Activated T-cell treated with anti-CD3 and anti-CD28 coated beads for 48 hours (primary cell): ENCODE results near the gene TMEM61.
"Not testable (repeated sequence)": the region's sequence is repeated elsewhere in the genome, so short reads cannot be mapped to it uniquely, and the experiment has no call there.

Source experiments
- DNase-seq: peaks from one replicate; pipeline ENCODE4 v3.0.0-alpha.2; 2020; ENCODE audit warnings: low read depth

The TMEM61 gene

GRCh38 chr1:54980528-54981241 lies at the start of gene TMEM61:
Gene TMEM61, plus strand, starts transcription at chr1:54980628. Its CDS starts 438 bp downstream, at chr1:54981066.
- no peak for DNase-seq

DNA sequence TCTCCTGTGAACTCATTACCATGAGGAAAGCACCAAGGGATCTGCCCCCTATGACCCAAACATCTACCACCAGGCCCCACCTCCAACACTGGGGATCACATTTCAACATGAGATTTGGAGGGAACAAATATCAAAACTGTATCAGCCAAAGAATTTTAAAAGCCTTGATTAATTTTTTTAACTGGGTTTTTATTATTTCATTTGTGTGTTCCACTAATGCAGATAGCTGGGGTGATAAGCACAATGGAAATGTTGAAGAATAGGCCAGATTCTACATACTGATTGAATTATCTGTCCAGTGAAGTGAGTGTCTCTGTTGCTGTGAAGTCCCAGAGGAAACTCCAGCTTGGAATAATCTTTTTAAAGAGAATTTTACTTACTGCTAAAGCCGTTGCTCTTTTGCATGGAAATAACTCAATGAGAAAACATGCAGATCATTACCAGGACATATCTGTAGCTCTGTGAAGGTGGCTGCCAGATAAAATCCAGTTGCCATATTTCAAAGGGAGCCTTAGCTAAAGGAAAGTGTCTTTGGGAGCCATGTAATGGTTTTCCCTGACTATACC lies 49.1 kb upstream of the TMEM61 start:
- DNase-seq = no peak

DNA sequence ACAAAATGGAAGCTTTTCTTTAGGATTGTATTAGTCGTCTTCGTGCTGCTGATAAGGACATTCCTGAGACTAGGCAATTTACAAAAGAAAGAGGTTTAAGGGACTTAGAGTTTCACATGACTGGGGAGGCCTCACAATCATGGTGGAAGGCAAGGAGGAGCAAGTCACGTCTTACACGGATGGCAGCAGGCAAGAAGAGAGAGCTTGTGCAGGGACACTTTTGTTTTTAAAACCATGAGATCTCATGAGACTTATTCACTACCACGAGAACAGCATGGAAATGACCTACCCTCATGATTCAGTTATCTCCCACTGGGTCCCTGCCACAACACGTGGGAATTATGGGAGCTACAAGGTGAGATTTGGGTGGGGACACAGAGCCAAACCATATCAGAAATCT lies 46.3 kb upstream of the TMEM61 start:
- not testable (repeated sequence) for DNase-seq

- no peak for DNase-seq
Observed at GRCh38 chr1:54934869-54935268, 45.6 kb upstream of the TMEM61 start.

GRCh38 chr1:54936791-54937190 lies 43.6 kb upstream of the TMEM61 start:
- DNase-seq = no peak

DNA sequence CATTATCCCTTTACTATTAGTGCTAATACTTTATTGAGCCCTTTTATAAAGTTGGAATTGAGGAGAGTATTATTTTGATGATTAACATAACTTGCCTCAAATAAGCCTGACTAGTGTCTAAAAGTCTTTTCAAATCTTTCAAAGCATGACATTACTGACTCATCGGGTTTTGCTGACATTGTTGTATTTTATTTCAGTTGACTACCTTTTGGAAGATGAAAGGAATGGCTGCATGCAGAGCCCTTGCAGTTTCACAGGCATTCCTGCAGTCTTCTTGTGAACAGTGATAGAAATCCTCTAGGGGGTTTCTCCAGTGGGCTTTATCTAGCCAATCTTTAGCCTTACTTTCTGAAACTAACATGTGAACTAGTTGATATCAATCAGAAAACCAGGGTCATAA lies 43.0 kb upstream of the TMEM61 start:
- DNase-seq = no peak

DNA sequence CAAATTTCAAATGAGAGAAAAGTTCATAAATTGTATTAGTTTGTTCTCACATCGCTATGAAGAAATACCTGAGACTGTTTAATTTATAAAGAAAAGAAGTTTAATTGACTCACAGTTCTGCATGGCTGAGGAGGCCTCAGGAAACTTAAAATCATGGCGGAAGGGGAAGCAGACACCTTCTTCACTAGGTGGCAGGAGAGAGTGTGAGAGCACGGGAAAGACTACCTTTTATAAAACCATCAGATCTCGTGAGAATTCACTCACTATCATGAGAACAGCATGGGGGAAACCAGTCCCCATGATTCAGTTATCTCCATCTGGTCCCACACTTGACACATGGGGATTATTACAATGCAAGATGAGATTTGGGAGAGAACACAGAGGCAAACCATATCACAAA lies 41.5 kb upstream of the TMEM61 start:
- DNase-seq = not testable (repeated sequence)

- DNase-seq = no peak
Observed at GRCh38 chr1:54940042-54940441, 40.4 kb upstream of the TMEM61 start.

GRCh38 chr1:54942976-54943375 lies 37.5 kb upstream of the TMEM61 start:
- no peak for DNase-seq

- DNase-seq = peak; percentile 55
Observed at GRCh38 chr1:54944610-54945392, 35.6 kb upstream of the TMEM61 start.

- DNase-seq = no peak
Observed at GRCh38 chr1:54945393-54945936, 35.0 kb upstream of the TMEM61 start.

GRCh38 chr1:54947540-54947939 lies 32.9 kb upstream of the TMEM61 start:
- DNase-seq = no peak

DNA sequence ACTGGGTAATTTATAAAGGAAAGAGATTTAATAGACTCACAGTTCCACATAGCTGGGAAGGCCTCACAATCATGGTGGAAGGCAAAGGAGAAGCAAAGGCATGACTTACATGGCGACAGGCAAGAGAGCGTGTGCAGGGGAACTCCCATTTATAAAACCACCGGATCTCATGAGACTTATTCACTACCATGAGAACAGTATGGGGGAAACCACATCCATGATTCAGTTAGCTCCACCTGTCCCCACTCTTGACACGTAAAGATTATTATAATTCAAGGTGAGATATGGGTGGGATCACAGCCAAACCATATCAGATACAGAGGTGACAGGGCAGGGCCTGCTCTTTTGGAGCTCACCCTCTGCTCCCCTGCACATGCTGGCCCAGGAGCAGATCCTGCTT lies 31.4 kb upstream of the TMEM61 start:
- DNase-seq = no peak

DNA sequence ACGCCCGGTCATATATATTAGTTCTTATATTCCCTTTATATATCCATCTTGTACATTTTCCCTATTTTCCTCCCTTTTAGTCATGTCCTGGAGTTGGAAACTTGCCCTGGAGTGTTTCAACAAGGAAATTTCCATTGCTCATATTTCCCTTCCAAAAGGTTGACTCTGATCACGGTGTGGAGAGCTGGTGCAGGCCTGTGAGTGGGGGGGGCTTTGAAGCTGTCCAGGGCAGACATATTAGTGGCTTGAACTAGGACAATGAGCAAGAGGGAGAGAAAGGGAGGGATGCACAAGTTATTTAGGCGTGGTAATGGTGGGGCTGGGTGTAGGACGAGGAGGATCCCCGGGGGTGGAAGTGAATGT lies 30.4 kb upstream of the TMEM61 start:
- no peak for DNase-seq

GRCh38 chr1:54950369-54951163 lies 29.9 kb upstream of the TMEM61 start:
- peak; percentile 40 for DNase-seq

DNA sequence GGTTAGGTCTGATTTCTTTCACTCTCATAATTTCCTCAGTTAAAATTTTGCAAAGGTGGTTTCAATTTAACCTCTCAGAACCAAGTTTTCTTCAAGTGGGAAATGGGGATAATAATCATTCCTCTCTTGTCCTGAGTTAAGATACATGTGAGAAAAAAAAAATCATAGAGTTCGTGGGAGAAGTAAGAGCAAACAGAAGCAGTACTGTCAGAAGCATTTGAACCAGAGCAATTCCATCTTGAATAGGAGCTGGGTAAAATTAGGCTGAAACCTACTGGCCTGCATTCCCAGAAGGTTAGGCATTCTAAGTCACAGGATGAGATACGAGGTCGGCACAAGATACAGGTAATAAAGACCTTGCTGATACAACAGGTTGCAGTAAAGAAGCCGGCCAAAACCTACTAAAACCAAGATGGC lies 28.6 kb upstream of the TMEM61 start:
- no peak for DNase-seq

DNA sequence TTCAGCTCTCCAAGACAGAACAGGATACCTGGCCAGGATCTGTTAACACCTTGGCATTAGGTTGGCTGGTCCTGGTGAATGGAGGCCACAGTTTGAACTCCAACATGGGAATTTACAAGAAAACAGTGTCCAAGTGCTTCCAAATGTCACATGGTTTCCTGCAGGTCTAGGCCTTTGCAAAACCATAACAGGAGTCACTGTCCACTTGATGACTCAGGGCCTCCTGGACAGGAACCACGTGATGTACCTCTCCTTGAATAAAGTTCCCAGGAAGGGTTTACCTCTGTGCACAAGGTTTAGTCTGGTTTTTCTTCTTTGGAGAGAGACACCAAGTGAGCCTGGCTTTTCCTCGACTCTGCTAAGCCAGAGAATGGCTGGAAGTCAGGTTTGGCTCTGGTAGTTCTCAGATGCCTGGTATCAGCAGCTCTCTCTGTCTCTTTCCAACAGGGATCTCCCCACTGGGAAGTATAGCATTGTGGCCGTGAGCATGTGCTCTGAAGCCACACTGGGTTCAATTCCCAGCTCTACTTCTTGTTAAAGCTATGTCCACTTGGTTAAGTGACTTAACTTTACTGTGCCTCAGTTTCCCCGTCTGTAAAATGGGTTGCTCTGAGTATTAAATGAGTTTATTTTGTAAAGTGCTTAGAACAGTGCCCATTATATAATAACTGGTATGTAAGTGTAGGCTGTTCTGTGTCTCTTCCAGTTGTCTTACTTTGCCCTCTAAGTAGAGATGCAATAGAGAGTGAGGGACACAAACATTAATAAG lies 27.3 kb upstream of the TMEM61 start:
- no peak for DNase-seq

DNA sequence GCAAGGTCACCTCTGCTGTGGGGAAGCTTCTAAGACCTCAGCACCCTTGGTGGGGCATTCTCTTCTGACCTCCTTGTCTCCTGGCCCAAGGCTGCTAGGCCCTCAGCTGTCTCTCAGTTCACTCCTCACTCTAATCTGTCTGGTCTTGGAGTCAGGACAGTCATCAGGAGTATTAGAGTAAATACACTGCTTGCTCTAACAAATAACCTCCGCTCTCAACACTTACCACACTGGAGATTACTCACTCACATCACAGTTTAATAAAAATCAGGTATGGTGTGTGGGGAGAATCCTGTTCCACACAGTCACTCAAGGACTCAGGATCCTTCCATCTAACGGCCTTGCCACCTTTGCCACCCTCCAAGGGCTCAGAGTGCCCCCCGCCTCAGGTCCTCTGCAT lies 26.6 kb upstream of the TMEM61 start:
- no peak for DNase-seq

- no peak for DNase-seq
Observed at GRCh38 chr1:54955359-54955758, 25.1 kb upstream of the TMEM61 start.

DNA sequence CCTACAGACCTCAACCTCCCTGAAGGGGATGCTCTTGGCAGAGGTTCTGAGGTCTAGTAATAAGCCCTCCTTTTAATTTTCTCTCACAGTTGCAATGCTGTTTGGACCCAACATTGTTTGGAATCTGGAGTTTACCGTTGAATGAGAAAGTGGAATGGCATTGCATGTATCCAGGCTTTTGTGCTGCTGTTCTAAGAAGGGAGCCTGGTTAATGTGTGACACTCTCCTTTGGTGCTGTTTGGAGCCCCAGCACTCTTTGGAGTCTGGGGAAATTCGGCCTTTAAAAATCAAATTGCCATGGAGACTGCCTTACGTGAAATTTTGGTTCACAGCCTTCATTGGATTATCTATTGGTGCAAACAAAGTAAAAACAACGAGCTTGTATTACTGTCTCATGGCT lies 23.7 kb upstream of the TMEM61 start:
- DNase-seq = no peak

- no peak for DNase-seq
Observed at GRCh38 chr1:54959241-54959640, 21.2 kb upstream of the TMEM61 start.
